Tibial nerve (tissue), 4 donors: ENCODE data around the gene EXO5. TPM values are rescaled to one million over a fixed set of nuclear protein-coding genes. Genes with fewer than 3 reads are reported as not detected.
"Not testable (repeated sequence)": the region's sequence is repeated elsewhere in the genome, so short reads cannot be mapped to it uniquely, and the experiment has no call there.

ENCODE experiments used
- DNase-seq, 2 donors: peaks; one replicate each; pipeline ENCODE4 v3.0.0-alpha.2; 2019; ENCODE audit warnings: low spot score in 2 of 2
- H3K27ac ChIP-seq, 4 donors: fragments of 200-600 bp; sonication (generic) in 3 of 4; one replicate each; pipeline ENCODE4 v1.5.1; 2017 to 2019; ENCODE audit warnings: mild to moderate bottlenecking in 1 of 4
- H3K27me3 ChIP-seq, 2 donors: fragments of 200-600 bp; sonication (generic) in 1 of 2; one replicate each; pipeline versions ENCODE4 v1.5.1 to v1.6.0; 2017 to 2019
- H3K36me3 ChIP-seq, 3 donors: fragments of 200-600 bp; sonication (generic); one replicate each; pipeline ENCODE4 v1.5.1; 2018 to 2019
- H3K4me1 ChIP-seq, 4 donors: fragments of 200-600 bp; sonication (generic) in 3 of 4; one replicate each; pipeline ENCODE4 v1.5.1; 2017 to 2019
- H3K4me3 ChIP-seq, 4 donors: fragments of 200-600 bp; sonication (generic) in 3 of 4; one replicate each; pipeline ENCODE4 v1.5.1; 2017 to 2019; ENCODE audit warnings: mild to moderate bottlenecking in 1 of 4, moderate library complexity in 1 of 4
- H3K9me3 ChIP-seq, 4 donors: fragments of 200-600 bp; sonication (generic) in 3 of 4; one replicate each; pipeline ENCODE4 v1.5.1; 2017 to 2019
- CTCF ChIP-seq, 5 experiments: fragments of 200-600 bp in 3 of 5; fragments of 450-650 bp in 2 of 5; sonication (generic) in 3 of 5; IDR thresholded peaks; one replicate each; pipeline ENCODE4 v1.5.1; 2016 to 2019; ENCODE audit warnings: antibody characterized with exemption in 5 of 5, mild to moderate bottlenecking in 3 of 5, moderate library complexity in 2 of 5
- EP300 ChIP-seq, 2 donors: sonication (generic); formaldehyde crosslinking; IDR thresholded peaks; one replicate each; pipeline ENCODE4 v1.6.1; 2017; ENCODE audit warnings: antibody characterized with exemption in 2 of 2, mild to moderate bottlenecking in 1 of 2
- POLR2A ChIP-seq, 2 donors: fragments of 450-650 bp; IDR thresholded peaks; one replicate each; pipeline ENCODE4 v1.6.1; 2017; ENCODE audit warnings: antibody characterized with exemption in 2 of 2, mild to moderate bottlenecking in 2 of 2, moderate library complexity in 2 of 2
- WGBS, 2 donors: methylation state at CpG; one replicate each; pipeline ENCODE4 v1.1.5; 2018; 5-methylcytosine and 5-hydroxymethylcytosine counted together
- total RNA-seq, 4 donors: library from RNA; depleted of rRNA; stranded (reverse); fragments of >200 nt; gene quantifications; one replicate each; pipeline ENCODE4 v1.1.0, GENCODE V29; 2016

The EXO5 gene
- total RNA-seq, 4 donors from 2014 or later, result 2.0 to 6.5 (median 4.6) TPM

- peaks cover 0 to 89% (median 11%) of the 10 kb centered on the region in 3 donors for H3K36me3 ChIP-seq
- H3K27ac ChIP-seq, result no peak overlapping the region
- no peaks in the 10 kb centered on the region for H3K27me3 ChIP-seq
- DNase-seq, result no peak
- TF ChIP-seq POLR2A (IDR thresholded peaks at IDR 0.05) (no peak), CTCF (IDR thresholded peaks at IDR 0.05) (no peak), EP300 (IDR thresholded peaks at IDR 0.05) (no peak)
- WGBS, 2 donors, result 95 to 97% methylated on average over 4 of the region's 4 CpGs
- H3K4me3 ChIP-seq, result no peak overlapping the region
- H3K4me1 ChIP-seq, result no peaks in the 10 kb centered on the region
- peaks cover 0 to 92% (median 41%) of the 10 kb centered on the region in 4 donors for H3K9me3 ChIP-seq
Measured at GRCh38 chr1:40495315-40495903, 13.2 kb upstream of the EXO5 start.

DNA sequence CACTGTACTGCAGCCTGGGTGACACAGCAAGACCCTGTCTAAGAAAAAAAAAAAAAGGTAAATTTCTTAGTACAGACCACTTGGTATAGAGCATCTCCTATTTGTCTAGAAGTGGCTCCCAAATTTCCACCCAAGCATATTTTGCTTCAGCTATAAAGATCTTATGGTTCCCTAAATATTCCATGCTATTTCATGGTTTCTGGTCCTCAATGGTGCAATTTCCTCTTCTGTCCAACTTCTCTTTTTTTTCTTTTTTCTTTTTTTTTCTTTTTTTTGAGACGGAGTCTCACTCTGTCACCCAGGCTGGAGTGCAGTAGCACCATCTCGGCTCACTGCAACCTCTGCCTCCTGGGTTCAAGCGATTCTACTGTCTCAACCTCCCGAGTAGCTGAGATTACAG lies 5.9 kb upstream of the EXO5 start:
- DNase-seq, H3K4me1 ChIP-seq, H3K27ac ChIP-seq, H3K4me3 ChIP-seq, H3K27me3 ChIP-seq: not testable (repeated sequence)
- Histone ChIP-seq H3K36me3 (peaks cover 0 to 66% (median 0%) of the 10 kb centered on the region in 3 donors), H3K9me3 (peaks cover 0 to 88% (median 16%) of the 10 kb centered on the region in 4 donors)
- WGBS, 2 donors, result 91 to 92% methylated on average over 4 of the region's 4 CpGs

- H3K36me3 ChIP-seq, result peaks cover 0 to 43% (median 0%) of the 10 kb centered on the region in 3 donors
- H3K27ac ChIP-seq, result peak overlapping the region in 2 of 4 donors; percentile 67 to 78
- no peak for TF ChIP-seq EP300 (IDR thresholded peaks at IDR 0.05)
- no peaks in the 10 kb centered on the region for H3K27me3 ChIP-seq
- H3K4me1 ChIP-seq, result peaks cover 0 to 14% (median 0%) of the 10 kb centered on the region in 4 donors
- DNase-seq, result no peak
- peak overlapping the region; percentile 60 to 91 (median 72) for H3K4me3 ChIP-seq
- peaks cover 0 to 61% (median 2%) of the 10 kb centered on the region in 4 donors for H3K9me3 ChIP-seq
- WGBS, 2 donors, result 63 to 65% methylated on average over 6 of the region's 6 CpGs
Measured at GRCh38 chr1:40507973-40508372, 594 bp upstream of the EXO5 start.

DNA sequence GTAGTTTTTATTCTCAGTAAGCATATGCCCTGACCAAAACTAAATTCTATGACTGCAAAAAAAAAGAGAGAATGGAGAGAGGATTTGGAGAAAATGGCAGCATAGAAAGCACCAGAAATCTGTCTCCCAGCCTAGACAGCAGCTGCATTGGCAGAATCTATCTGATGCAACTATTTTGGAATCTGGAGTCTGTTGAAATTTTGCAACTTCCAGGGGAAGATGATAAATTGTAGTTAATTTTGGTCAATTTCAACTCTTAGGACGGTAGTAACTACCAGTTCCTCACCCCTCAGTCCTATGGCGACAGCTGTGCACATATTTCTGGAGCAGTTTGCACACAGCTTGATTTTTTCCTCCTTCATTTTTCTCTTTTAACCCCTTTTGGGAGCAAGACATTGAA lies 10.9 kb downstream of the EXO5 start:
- Histone ChIP-seq H3K36me3 (peaks cover 0 to 19% (median 0%) of the 10 kb centered on the region in 3 donors), H3K4me3 (no peak overlapping the region), H3K9me3 (peaks cover 0 to 85% (median 12%) of the 10 kb centered on the region in 4 donors), H3K27ac (no peak overlapping the region), H3K4me1 (no peaks in the 10 kb centered on the region), H3K27me3 (no peaks in the 10 kb centered on the region)
- TF ChIP-seq POLR2A (IDR thresholded peaks at IDR 0.05) (no peak), CTCF (IDR thresholded peaks at IDR 0.05) (no peak), EP300 (IDR thresholded peaks at IDR 0.05) (no peak)
- no peak for DNase-seq
- 82 to 89% methylated on average over 2 of the region's 2 CpGs for WGBS, 2 donors

DNA sequence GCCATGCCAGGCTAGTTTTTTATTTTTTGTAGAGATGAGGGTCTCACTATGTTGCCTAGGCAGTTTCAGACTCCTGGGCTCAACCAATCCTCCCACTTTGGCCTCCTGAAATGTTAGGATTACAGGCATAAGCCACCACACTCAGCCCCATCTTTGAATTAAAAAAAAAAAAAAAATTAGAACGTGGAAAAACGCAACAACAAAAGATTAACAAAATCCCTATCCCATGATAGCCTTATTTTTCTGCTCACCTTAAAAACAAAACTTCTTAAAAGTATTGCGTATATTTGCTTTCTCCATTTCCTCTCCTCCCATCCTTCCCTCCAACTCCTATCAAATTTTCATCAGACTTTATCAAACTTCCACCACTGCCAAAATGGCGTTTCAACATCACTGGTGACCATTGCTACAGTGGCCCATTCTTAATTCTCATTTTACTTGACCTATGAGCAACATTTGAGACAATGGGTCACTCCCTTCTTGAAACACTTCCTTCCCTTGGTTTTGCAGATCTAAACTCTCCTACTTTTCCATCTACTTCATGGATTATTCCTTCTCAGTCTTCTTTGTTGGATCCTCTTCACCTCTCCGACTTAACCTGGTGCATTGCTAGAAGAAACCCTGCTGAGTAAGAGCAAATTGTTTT lies 22.3 kb downstream of the EXO5 start:
- H3K4me1 ChIP-seq, result peaks cover 0 to 23% (median 9%) of the 10 kb centered on the region in 4 donors
- peaks cover 0 to 16% (median 0%) of the 10 kb centered on the region in 3 donors for H3K36me3 ChIP-seq
- peak overlapping the region; percentile 52 to 79 (median 64) for H3K4me3 ChIP-seq
- H3K27ac ChIP-seq, result peak overlapping the region; percentile 69 to 92 (median 79)
- H3K9me3 ChIP-seq, result peaks cover 0 to 6% (median 0%) of the 10 kb centered on the region in 4 donors
- WGBS, 2 donors, result 21 to 33% methylated on average over 5 of the region's 5 CpGs
- no peaks in the 10 kb centered on the region for H3K27me3 ChIP-seq
- TF ChIP-seq POLR2A (IDR thresholded peaks at IDR 0.05) (no peak), EP300 (IDR thresholded peaks at IDR 0.05) (no peak), CTCF (IDR thresholded peaks at IDR 0.05) (no peak)
- no peak for DNase-seq

- peaks cover 0 to 18% (median 0%) of the 10 kb centered on the region in 3 donors for H3K36me3 ChIP-seq
- DNase-seq, result peak; percentile 60 to 70
Measured at GRCh38 chr1:40531381-40532061, 23.0 kb downstream of the EXO5 start, which contains the start of gene ZNF684. Gene ZNF684, plus strand, starts transcription at chr1:40531637. Its CDS starts 1,530 bp downstream, at chr1:40533167.

More at GRCh38 chr1:40531381-40532061, 23.0 kb downstream of the EXO5 start, which contains the start of gene ZNF684:
- WGBS, 2 donors, result 1% methylated on average over 27 to 35 of the region's 35 CpGs
- no peaks in the 10 kb centered on the region for H3K9me3 ChIP-seq
- H3K27ac ChIP-seq, result peak within 1 kb of the TSS; percentile 69 to 92 (median 79)
- H3K4me1 ChIP-seq, result peaks cover 0 to 23% (median 9%) of the 10 kb centered on the region in 4 donors
- peak; percentile 46 to 83 for TF ChIP-seq EP300 (IDR thresholded peaks at IDR 0.05)
- TF ChIP-seq CTCF (IDR thresholded peaks at IDR 0.05), result no peak
- peak in 1 of 2 donors; percentile 31 for TF ChIP-seq POLR2A (IDR thresholded peaks at IDR 0.05)
- H3K4me3 ChIP-seq, result peak within 1 kb of the TSS; percentile 52 to 79 (median 64)
- no peaks in the 10 kb centered on the region for H3K27me3 ChIP-seq
